HL-60 (cell line): Measurements from ENCODE around the gene ZNF346.
A peak's percentile ranks its signal among the peaks of the same experiment; 100 is the strongest.

Experiments
- DNase-seq, 2 experiments: peaks; one replicate each; pipeline ENCODE4 v3.0.0-alpha.2; 2010 to 2020; ENCODE audit warnings: low read depth in 1 of 2, low spot score in 1 of 2
- H3K27ac ChIP-seq: fragments of 250-450 bp; sonication (Bioruptor Pico); replicated peaks from 2 replicates; pipeline ENCODE4 v1.5.1; 2020; ENCODE audit warnings: mild to moderate bottlenecking, moderate library complexity
- H3K27me3 ChIP-seq: fragments of 250-450 bp; sonication (Bioruptor Pico); 2 replicates; pipeline ENCODE4 v1.5.1; 2021; ENCODE audit warnings: mild to moderate bottlenecking, moderate library complexity; ENCODE audit not compliant: insufficient read depth, poor library complexity, severe bottlenecking
- H3K4me3 ChIP-seq: replicated peaks from 2 replicates; pipeline ENCODE4 v1.5.1; 2011; ENCODE audit warnings: mild to moderate bottlenecking, control low read depth, low read length; ENCODE audit not compliant: insufficient read depth
- GABPA ChIP-seq: IDR thresholded peaks from 2 replicates; pipeline ENCODE4 v1.6.1; 2012; ENCODE audit warnings: low read depth
- POLR2AphosphoS5 ChIP-seq: IDR thresholded peaks from 2 replicates; pipeline ENCODE4 v1.6.1; 2012; ENCODE audit warnings: low read depth
- SPI1 ChIP-seq: IDR thresholded peaks from 2 replicates; pipeline ENCODE4 v1.6.1; 2012; ENCODE audit warnings: low read depth, mild to moderate bottlenecking, borderline replicate concordance
- TF ChIP-seq, protein P1 (sequence below): IDR thresholded peaks from 2 replicates; pipeline ENCODE4 v1.6.1; 2012; ENCODE audit warnings: low read depth; ENCODE audit not compliant: insufficient replicate concordance
- TF ChIP-seq, protein P2 (sequence below): IDR thresholded peaks from one replicate; pipeline ENCODE4 v1.5.1; 2011; ENCODE audit warnings: low read length, control low read depth, inconsistent platforms; ENCODE audit not compliant: insufficient read depth

ZNF346 gene

DNA sequence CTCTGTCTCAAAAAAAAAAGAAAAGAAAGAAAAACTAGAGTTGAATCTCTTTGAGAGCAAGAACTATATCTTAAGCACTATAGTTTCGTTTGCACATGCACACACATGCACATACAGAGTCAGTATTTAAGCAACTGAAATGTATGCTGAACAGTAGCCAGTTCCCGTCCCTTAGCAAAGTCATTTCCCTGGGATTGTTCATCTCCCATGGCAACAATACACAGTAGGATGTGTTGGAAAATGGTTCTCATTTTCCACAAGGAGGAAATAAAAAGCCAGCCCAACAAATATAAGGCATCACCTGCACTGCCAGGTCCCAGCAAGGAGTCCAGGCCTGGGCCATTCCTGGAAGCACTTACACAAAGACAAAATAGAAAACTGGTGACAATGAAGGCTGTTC lies 4.2 kb upstream of the ZNF346 start:
- Histone ChIP-seq H3K27ac (no peak overlapping the region), H3K4me3 (no peak overlapping the region), H3K27me3 (no peaks in the 10 kb centered on the region)
- no peak for TF ChIP-seq GABPA
- TF ChIP-seq POLR2AphosphoS5: no peak
- TF ChIP-seq, protein P1, sequence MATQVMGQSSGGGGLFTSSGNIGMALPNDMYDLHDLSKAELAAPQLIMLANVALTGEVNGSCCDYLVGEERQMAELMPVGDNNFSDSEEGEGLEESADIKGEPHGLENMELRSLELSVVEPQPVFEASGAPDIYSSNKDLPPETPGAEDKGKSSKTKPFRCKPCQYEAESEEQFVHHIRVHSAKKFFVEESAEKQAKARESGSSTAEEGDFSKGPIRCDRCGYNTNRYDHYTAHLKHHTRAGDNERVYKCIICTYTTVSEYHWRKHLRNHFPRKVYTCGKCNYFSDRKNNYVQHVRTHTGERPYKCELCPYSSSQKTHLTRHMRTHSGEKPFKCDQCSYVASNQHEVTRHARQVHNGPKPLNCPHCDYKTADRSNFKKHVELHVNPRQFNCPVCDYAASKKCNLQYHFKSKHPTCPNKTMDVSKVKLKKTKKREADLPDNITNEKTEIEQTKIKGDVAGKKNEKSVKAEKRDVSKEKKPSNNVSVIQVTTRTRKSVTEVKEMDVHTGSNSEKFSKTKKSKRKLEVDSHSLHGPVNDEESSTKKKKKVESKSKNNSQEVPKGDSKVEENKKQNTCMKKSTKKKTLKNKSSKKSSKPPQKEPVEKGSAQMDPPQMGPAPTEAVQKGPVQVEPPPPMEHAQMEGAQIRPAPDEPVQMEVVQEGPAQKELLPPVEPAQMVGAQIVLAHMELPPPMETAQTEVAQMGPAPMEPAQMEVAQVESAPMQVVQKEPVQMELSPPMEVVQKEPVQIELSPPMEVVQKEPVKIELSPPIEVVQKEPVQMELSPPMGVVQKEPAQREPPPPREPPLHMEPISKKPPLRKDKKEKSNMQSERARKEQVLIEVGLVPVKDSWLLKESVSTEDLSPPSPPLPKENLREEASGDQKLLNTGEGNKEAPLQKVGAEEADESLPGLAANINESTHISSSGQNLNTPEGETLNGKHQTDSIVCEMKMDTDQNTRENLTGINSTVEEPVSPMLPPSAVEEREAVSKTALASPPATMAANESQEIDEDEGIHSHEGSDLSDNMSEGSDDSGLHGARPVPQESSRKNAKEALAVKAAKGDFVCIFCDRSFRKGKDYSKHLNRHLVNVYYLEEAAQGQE: no peak
- no peak for TF ChIP-seq SPI1
- TF ChIP-seq, protein P2, sequence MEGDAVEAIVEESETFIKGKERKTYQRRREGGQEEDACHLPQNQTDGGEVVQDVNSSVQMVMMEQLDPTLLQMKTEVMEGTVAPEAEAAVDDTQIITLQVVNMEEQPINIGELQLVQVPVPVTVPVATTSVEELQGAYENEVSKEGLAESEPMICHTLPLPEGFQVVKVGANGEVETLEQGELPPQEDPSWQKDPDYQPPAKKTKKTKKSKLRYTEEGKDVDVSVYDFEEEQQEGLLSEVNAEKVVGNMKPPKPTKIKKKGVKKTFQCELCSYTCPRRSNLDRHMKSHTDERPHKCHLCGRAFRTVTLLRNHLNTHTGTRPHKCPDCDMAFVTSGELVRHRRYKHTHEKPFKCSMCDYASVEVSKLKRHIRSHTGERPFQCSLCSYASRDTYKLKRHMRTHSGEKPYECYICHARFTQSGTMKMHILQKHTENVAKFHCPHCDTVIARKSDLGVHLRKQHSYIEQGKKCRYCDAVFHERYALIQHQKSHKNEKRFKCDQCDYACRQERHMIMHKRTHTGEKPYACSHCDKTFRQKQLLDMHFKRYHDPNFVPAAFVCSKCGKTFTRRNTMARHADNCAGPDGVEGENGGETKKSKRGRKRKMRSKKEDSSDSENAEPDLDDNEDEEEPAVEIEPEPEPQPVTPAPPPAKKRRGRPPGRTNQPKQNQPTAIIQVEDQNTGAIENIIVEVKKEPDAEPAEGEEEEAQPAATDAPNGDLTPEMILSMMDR: no peak
- DNase-seq: no peak

DNA sequence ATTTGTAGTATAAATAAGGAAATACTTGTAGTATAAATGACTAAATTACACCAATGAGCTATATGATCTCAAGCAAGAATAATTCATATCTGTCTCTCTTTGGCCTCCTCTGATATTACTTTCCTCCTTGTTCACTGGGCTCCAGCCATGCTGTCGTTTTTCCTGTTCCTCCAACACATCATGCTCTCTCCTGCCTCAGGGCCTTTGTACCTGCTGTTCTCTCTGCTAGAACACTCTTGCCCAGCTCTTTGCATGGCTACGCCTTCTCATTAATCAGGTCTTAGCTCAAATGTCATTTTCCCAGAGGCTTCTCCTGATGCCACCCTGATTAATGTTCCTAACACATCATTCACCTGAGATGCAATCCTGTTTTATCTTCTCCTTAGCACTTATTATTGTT lies 2.5 kb upstream of the ZNF346 start:
- Histone ChIP-seq H3K27ac (no peak overlapping the region), H3K27me3 (no peaks in the 10 kb centered on the region), H3K4me3 (no peak overlapping the region)
- TF ChIP-seq GABPA (no peak), SPI1 (no peak), POLR2AphosphoS5 (no peak)
- TF ChIP-seq, protein P2: no peak
- TF ChIP-seq, protein P1: no peak
- no peak for DNase-seq

DNA sequence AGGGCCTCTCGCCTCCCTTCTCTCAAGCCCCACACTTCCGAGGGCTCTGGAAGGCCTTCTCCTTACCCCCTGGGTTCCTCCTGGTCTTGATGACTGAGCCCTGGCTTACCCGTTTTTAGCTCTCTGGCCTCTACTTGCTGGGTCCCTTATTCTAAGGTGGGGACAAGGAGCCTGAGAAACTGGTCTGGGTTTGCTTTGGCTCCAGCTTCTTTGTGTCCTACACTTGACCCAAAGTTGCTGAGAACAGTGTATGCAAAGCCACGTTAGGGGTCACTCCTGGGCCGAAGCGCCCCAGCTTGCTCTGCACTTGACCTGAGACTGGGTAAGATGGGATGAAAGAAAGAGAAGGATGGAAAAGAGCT lies 788 bp downstream of the ZNF346 start:
- Histone ChIP-seq H3K27ac (peak overlapping the region; percentile 77), H3K4me3 (peak overlapping the region; percentile 90)
- TF ChIP-seq SPI1 (no peak), GABPA (no peak), POLR2AphosphoS5 (no peak)
- TF ChIP-seq, protein P1: no peak
- TF ChIP-seq, protein P2: no peak

More for the DNA sequence above, 788 bp downstream of the ZNF346 start:
- DNase-seq: peak in 1 of 2 experiments; percentile 16
- H3K27me3 ChIP-seq: no peaks in the 10 kb centered on the region
